WTC11 (cell line): Measurements from ENCODE around the gene TMEM89. TPM values are rescaled to one million over a fixed set of nuclear protein-coding genes. Genes with fewer than 3 reads are reported as not detected.

Source experiments
- ATAC-seq: fragments of 200-7000 bp; cut with Tn5 transposase; 2 replicates; pipeline ENCODE4 v1.10.0; 2021; ENCODE audit warnings: mild to moderate bottlenecking, moderate library complexity
- CTCF ChIA-PET: fragments of 300-600 bp; sonication (Branson Sonifier 250); formaldehyde crosslinking; loops from one replicate; lab custom pipeline; 2021; ENCODE audit warnings: antibody characterized with exemption; lab: Charles Lee
- POLR2A ChIA-PET: fragments of 350-600 bp; sonication (Branson Sonifier 250); formaldehyde crosslinking; loops from one replicate; lab custom pipeline; 2021; ENCODE audit warnings: antibody characterized with exemption; lab: Charles Lee
- DNase-seq: peaks from one replicate; pipeline ENCODE4 v3.0.0; 2021; ENCODE audit warnings: low spot score
- H3K27ac Mint-ChIP-seq: 2 replicates; pipeline ENCODE4 v1.8.0; 2021; ENCODE audit warnings: mixed read lengths
- H3K27me3 Mint-ChIP-seq: 2 replicates; pipeline ENCODE4 v1.8.0; 2021; ENCODE audit warnings: low read depth, mild to moderate bottlenecking, moderate library complexity, mixed read lengths
- H3K36me3 Mint-ChIP-seq: 2 replicates; pipeline ENCODE4 v1.8.0; 2021; ENCODE audit warnings: mixed read lengths
- H3K4me1 Mint-ChIP-seq: 2 replicates; pipeline ENCODE4 v1.8.0; 2022; ENCODE audit warnings: mixed read lengths
- H3K4me3 Mint-ChIP-seq: 2 replicates; pipeline ENCODE4 v1.8.0; 2021; ENCODE audit warnings: mild to moderate bottlenecking, moderate library complexity, mixed read lengths
- H3K9me3 Mint-ChIP-seq: 2 replicates; pipeline ENCODE4 v1.8.0; 2021; ENCODE audit warnings: mixed read lengths
- CREM ChIP-seq: sonication (generic); formaldehyde crosslinking; IDR thresholded peaks from 2 replicates; pipeline ENCODE4 v1.8.1; 2022; ENCODE audit warnings: mild to moderate bottlenecking, missing genetic modification reagents, moderate library complexity
- EMX1 ChIP-seq: fragments of 250-450 bp; sonication (Bioruptor Pico); IDR thresholded peaks from 2 replicates; pipeline ENCODE4 v1.8.0; 2021; ENCODE audit warnings: mild to moderate bottlenecking
- GABPB1 ChIP-seq: sonication (generic); formaldehyde crosslinking; IDR thresholded peaks from 2 replicates; pipeline ENCODE4 v1.8.1; 2023; ENCODE audit warnings: mild to moderate bottlenecking, missing genetic modification reagents
- JAZF1 ChIP-seq: fragments of 250-450 bp; sonication (Bioruptor Pico); IDR thresholded peaks from 2 replicates; pipeline ENCODE4 v1.9.0; 2021; ENCODE audit warnings: moderate library complexity, mild to moderate bottlenecking, inconsistent platforms
- NFE2L1 ChIP-seq: sonication (generic); formaldehyde crosslinking; IDR thresholded peaks from 2 replicates; pipeline ENCODE4 v1.8.1; 2023; ENCODE audit warnings: missing genetic modification reagents
- NFYB ChIP-seq: sonication (generic); formaldehyde crosslinking; conservative IDR thresholded peaks from 2 replicates; pipeline ENCODE4 v1.8.0; 2022; ENCODE audit warnings: low read depth, missing genetic modification reagents
- RELA ChIP-seq: sonication (generic); formaldehyde crosslinking; IDR thresholded peaks from 2 replicates; pipeline ENCODE4 v1.8.1; 2022; ENCODE audit warnings: missing genetic modification reagents, mild to moderate bottlenecking, borderline replicate concordance
- SMAD3 ChIP-seq: sonication (generic); formaldehyde crosslinking; IDR thresholded peaks from 2 replicates; pipeline ENCODE4 v1.8.0; 2022; ENCODE audit warnings: missing genetic modification reagents, mild to moderate bottlenecking, borderline replicate concordance
- ZNF138 ChIP-seq: sonication (generic); formaldehyde crosslinking; conservative IDR thresholded peaks from 2 replicates; pipeline ENCODE4 v1.8.1; 2022; ENCODE audit warnings: mild to moderate bottlenecking, moderate library complexity, missing genetic modification reagents
- ZNF317 ChIP-seq: sonication (generic); formaldehyde crosslinking; IDR thresholded peaks from 2 replicates; pipeline ENCODE4 v1.8.1; 2023; ENCODE audit warnings: low read depth, mild to moderate bottlenecking, moderate library complexity, missing genetic modification reagents, borderline replicate concordance
- total RNA-seq: library from RNA; stranded (reverse); gene quantifications from 3 replicates; pipeline ENCODE4 v1.2.3, GENCODE V29; 2021
- TF ChIP-seq, protein P1 (sequence below): sonication (generic); formaldehyde crosslinking; conservative IDR thresholded peaks from 2 replicates; pipeline ENCODE4 v1.8.1; 2022; ENCODE audit warnings: mild to moderate bottlenecking, missing genetic modification reagents
- TF ChIP-seq, protein P2 (sequence below): fragments of 250-450 bp; sonication (Bioruptor Pico); IDR thresholded peaks from 2 replicates; pipeline ENCODE4 v1.9.0; 2021; ENCODE audit warnings: mild to moderate bottlenecking
- TF ChIP-seq, protein P3 (sequence below): sonication (generic); formaldehyde crosslinking; IDR thresholded peaks from 2 replicates; pipeline ENCODE4 v1.8.0; 2023; ENCODE audit warnings: mild to moderate bottlenecking, missing genetic modification reagents
- TF ChIP-seq, protein P4 (sequence below): sonication (generic); formaldehyde crosslinking; IDR thresholded peaks from 2 replicates; pipeline ENCODE4 v1.8.0; 2022; ENCODE audit warnings: mild to moderate bottlenecking, missing genetic modification reagents
- TF ChIP-seq, protein P5 (sequence below): sonication (generic); formaldehyde crosslinking; IDR thresholded peaks from 2 replicates; pipeline ENCODE4 v1.8.1; 2023; ENCODE audit warnings: mild to moderate bottlenecking, missing genetic modification reagents, borderline replicate concordance
- TF ChIP-seq, protein P6 (sequence below): sonication (generic); formaldehyde crosslinking; IDR thresholded peaks from 2 replicates; pipeline ENCODE4 v1.8.1; 2023; ENCODE audit warnings: mild to moderate bottlenecking, missing genetic modification reagents

Gene TMEM89
- total RNA-seq, 1 experiment from 2014 or later, result 0.66 TPM

DNA sequence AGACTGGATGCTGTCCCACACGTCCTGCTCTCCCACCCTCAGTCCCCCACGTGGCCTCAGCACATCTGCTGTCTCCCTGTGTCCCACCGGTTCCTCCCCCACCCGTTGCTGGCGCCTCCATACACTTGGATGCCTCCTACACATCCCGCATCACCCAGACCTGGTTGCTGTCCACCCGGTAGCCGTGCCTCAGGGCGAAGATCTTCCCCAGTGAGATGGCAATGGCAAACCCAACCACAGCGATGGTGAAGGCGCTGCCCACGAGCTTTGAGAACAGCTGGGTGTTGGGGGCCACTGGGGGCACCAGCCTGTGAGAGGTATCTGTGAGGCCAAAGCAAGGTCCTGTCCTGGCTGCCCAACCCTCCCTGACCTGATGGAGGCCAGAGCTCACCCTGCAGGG, 9.3 kb upstream of the TMEM89 start:
- ChIA-PET CTCF (no interaction called here), POLR2A (no interaction called here)
- H3K36me3 Mint-ChIP-seq, result peaks cover 48% of the 10 kb centered on the region
- H3K27me3 Mint-ChIP-seq, result no peaks in the 10 kb centered on the region
- no peak overlapping the region for H3K27ac Mint-ChIP-seq
- TF ChIP-seq, protein P1, sequence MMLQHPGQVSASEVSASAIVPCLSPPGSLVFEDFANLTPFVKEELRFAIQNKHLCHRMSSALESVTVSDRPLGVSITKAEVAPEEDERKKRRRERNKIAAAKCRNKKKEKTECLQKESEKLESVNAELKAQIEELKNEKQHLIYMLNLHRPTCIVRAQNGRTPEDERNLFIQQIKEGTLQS (CRISPR knock-in tag), result no peak
- TF ChIP-seq NFE2L1 (CRISPR knock-in tag) (no peak), ZNF138 (CRISPR knock-in tag) (no peak), ZNF317 (no peak), JAZF1 (CRISPR knock-in tag) (no peak), SMAD3 (CRISPR knock-in tag) (no peak), EMX1 (CRISPR knock-in tag) (no peak), CREM (CRISPR knock-in tag) (no peak), NFYB (CRISPR knock-in tag) (no peak), RELA (CRISPR knock-in tag) (no peak), GABPB1 (CRISPR knock-in tag) (no peak)
- TF ChIP-seq, protein P2, sequence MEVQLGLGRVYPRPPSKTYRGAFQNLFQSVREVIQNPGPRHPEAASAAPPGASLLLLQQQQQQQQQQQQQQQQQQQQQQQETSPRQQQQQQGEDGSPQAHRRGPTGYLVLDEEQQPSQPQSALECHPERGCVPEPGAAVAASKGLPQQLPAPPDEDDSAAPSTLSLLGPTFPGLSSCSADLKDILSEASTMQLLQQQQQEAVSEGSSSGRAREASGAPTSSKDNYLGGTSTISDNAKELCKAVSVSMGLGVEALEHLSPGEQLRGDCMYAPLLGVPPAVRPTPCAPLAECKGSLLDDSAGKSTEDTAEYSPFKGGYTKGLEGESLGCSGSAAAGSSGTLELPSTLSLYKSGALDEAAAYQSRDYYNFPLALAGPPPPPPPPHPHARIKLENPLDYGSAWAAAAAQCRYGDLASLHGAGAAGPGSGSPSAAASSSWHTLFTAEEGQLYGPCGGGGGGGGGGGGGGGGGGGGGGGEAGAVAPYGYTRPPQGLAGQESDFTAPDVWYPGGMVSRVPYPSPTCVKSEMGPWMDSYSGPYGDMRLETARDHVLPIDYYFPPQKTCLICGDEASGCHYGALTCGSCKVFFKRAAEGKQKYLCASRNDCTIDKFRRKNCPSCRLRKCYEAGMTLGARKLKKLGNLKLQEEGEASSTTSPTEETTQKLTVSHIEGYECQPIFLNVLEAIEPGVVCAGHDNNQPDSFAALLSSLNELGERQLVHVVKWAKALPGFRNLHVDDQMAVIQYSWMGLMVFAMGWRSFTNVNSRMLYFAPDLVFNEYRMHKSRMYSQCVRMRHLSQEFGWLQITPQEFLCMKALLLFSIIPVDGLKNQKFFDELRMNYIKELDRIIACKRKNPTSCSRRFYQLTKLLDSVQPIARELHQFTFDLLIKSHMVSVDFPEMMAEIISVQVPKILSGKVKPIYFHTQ (CRISPR knock-in tag), result no peak
- TF ChIP-seq, protein P3, sequence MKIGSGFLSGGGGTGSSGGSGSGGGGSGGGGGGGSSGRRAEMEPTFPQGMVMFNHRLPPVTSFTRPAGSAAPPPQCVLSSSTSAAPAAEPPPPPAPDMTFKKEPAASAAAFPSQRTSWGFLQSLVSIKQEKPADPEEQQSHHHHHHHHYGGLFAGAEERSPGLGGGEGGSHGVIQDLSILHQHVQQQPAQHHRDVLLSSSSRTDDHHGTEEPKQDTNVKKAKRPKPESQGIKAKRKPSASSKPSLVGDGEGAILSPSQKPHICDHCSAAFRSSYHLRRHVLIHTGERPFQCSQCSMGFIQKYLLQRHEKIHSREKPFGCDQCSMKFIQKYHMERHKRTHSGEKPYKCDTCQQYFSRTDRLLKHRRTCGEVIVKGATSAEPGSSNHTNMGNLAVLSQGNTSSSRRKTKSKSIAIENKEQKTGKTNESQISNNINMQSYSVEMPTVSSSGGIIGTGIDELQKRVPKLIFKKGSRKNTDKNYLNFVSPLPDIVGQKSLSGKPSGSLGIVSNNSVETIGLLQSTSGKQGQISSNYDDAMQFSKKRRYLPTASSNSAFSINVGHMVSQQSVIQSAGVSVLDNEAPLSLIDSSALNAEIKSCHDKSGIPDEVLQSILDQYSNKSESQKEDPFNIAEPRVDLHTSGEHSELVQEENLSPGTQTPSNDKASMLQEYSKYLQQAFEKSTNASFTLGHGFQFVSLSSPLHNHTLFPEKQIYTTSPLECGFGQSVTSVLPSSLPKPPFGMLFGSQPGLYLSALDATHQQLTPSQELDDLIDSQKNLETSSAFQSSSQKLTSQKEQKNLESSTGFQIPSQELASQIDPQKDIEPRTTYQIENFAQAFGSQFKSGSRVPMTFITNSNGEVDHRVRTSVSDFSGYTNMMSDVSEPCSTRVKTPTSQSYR (CRISPR knock-in tag), result no peak
- TF ChIP-seq, protein P4, sequence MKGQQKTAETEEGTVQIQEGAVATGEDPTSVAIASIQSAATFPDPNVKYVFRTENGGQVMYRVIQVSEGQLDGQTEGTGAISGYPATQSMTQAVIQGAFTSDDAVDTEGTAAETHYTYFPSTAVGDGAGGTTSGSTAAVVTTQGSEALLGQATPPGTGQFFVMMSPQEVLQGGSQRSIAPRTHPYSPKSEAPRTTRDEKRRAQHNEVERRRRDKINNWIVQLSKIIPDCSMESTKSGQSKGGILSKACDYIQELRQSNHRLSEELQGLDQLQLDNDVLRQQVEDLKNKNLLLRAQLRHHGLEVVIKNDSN (CRISPR knock-in tag), result no peak
- TF ChIP-seq, protein P5, sequence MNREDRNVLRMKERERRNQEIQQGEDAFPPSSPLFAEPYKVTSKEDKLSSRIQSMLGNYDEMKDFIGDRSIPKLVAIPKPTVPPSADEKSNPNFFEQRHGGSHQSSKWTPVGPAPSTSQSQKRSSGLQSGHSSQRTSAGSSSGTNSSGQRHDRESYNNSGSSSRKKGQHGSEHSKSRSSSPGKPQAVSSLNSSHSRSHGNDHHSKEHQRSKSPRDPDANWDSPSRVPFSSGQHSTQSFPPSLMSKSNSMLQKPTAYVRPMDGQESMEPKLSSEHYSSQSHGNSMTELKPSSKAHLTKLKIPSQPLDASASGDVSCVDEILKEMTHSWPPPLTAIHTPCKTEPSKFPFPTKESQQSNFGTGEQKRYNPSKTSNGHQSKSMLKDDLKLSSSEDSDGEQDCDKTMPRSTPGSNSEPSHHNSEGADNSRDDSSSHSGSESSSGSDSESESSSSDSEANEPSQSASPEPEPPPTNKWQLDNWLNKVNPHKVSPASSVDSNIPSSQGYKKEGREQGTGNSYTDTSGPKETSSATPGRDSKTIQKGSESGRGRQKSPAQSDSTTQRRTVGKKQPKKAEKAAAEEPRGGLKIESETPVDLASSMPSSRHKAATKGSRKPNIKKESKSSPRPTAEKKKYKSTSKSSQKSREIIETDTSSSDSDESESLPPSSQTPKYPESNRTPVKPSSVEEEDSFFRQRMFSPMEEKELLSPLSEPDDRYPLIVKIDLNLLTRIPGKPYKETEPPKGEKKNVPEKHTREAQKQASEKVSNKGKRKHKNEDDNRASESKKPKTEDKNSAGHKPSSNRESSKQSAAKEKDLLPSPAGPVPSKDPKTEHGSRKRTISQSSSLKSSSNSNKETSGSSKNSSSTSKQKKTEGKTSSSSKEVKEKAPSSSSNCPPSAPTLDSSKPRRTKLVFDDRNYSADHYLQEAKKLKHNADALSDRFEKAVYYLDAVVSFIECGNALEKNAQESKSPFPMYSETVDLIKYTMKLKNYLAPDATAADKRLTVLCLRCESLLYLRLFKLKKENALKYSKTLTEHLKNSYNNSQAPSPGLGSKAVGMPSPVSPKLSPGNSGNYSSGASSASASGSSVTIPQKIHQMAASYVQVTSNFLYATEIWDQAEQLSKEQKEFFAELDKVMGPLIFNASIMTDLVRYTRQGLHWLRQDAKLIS, result no peak
- TF ChIP-seq, protein P6, sequence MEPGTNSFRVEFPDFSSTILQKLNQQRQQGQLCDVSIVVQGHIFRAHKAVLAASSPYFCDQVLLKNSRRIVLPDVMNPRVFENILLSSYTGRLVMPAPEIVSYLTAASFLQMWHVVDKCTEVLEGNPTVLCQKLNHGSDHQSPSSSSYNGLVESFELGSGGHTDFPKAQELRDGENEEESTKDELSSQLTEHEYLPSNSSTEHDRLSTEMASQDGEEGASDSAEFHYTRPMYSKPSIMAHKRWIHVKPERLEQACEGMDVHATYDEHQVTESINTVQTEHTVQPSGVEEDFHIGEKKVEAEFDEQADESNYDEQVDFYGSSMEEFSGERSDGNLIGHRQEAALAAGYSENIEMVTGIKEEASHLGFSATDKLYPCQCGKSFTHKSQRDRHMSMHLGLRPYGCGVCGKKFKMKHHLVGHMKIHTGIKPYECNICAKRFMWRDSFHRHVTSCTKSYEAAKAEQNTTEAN (CRISPR knock-in tag), result no peak
- DNase-seq (no peak), ATAC-seq (no peak)
- H3K9me3 Mint-ChIP-seq, result no peaks in the 10 kb centered on the region
- peaks cover 8% of the 10 kb centered on the region for H3K4me1 Mint-ChIP-seq
- no peak overlapping the region for H3K4me3 Mint-ChIP-seq
